GM21737 (cell line): ENCODE measurements around the gene RGS6.

ENCODE experiments used
- ATAC-seq: cut with Tn5 transposase; IDR thresholded peaks from one replicate; pipeline ENCODE4 v1.9.1; 2021; ENCODE audit warnings: mild to moderate bottlenecking, moderate library complexity; ENCODE audit not compliant: unreplicated experiment

The RGS6 gene

GRCh38 chr14:72544615-72545387, 612.6 kb downstream of the RGS6 start:
- no peak for ATAC-seq

GRCh38 chr14:72545411-72546311, 613.4 kb downstream of the RGS6 start:
- no peak for ATAC-seq

- no peak for ATAC-seq
Measured at GRCh38 chr14:72546344-72547016, 614.3 kb downstream of the RGS6 start.

DNA sequence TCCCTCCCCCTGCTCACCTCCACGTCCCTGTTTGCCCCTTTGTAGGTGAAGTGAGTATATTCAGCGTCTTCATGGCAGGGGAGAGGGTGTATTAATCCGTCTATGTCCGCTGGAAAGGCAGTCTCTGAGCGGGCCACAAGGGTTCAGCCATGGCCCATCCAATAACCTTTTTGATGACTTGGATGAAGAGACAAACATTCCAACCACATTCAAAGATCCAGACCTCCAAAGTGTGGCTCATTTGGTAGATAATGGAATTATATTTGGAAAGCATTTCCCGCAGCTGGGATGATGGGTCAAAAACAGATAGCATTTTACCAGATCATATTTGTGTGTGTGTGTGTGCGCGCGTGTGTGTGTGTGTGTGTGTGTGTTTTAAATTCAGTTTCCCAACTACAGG, 615.8 kb downstream of the RGS6 start:
- no peak for ATAC-seq

- no peak for ATAC-seq
Measured at GRCh38 chr14:72549026-72549425, 616.8 kb downstream of the RGS6 start.

GRCh38 chr14:72549854-72550253, 617.6 kb downstream of the RGS6 start:
- ATAC-seq = no peak

DNA sequence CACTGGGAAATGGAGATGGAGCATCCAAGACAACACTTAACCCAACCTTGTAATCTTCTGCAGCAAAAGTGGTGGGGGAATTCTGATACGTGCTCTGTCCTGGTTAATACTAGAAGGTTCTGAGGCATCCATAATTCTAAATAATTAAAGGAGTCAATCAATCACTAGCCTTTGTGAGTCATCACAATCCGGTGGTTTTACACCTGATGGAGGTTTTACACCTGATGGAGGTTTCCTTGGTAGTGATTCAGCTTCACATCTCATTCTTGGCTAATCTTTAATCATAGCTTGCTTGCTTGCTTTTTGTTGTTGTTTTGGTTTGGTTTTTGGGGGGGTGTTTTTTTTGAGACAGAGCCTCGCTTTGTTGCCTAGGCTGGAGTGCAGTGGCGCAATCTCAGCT, 618.3 kb downstream of the RGS6 start:
- no peak for ATAC-seq

GRCh38 chr14:72552236-72552635, 620.0 kb downstream of the RGS6 start:
- no peak for ATAC-seq

DNA sequence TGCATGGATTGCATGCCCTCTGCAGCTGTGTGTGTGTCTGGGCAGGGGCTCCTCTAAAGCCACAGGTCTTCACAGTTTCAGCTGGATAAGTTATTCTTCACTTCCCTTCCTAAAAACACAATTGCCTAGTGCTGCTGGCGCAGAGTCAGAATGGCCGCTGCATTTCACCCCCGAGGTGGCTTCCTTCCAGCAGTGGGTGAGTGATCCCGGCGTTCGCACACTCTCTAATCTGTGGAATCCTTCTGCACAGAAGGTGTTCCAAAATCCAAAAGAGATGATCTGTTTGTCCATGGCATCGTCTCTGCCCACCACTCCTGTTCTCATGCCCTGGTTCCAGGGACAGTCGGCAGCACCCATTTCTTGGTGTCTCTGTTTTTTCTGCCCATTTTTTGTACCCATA, 620.9 kb downstream of the RGS6 start:
- ATAC-seq = no peak

GRCh38 chr14:72553656-72554055, 621.4 kb downstream of the RGS6 start:
- ATAC-seq = no peak

DNA sequence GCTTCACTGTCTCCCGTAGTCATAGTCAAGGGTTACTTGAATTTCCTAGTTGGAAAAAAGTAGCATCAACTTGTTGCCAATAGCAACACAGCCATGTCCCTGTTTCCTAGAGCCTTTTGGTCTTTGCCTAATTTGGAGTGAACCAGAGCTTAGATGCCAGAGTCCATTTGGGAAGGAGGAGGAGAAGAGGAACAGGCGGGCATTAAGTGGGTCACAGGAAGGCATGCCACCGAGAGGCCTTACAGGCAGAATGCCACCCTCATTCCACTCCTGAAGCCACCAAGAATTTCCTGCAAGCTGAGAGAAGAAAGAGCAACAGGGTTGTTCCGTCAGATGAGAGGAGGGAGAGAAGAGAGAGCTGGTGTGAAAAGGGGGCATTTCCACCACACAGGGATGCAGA, 622.2 kb downstream of the RGS6 start:
- no peak for ATAC-seq

GRCh38 chr14:72554994-72555608, 622.9 kb downstream of the RGS6 start:
- no peak for ATAC-seq

DNA sequence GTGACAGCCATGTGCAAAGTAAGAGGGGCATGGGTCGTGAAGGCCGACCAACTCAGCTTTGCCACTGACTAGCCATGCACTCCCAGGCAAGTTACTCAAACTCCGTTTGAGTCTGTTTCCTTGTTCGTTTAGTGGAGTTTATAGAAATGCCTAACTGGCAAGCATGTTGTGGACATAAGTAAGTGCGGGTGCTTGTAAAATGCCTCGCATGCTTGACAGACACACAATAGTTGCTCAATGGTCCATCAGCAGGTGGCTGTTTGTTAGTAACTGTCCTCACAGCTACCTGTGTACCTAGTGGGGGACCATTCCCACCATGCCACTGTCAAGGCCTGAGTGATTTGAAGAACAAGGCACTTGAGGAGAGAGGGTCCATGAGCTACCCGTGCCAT, 623.4 kb downstream of the RGS6 start:
- no peak for ATAC-seq

DNA sequence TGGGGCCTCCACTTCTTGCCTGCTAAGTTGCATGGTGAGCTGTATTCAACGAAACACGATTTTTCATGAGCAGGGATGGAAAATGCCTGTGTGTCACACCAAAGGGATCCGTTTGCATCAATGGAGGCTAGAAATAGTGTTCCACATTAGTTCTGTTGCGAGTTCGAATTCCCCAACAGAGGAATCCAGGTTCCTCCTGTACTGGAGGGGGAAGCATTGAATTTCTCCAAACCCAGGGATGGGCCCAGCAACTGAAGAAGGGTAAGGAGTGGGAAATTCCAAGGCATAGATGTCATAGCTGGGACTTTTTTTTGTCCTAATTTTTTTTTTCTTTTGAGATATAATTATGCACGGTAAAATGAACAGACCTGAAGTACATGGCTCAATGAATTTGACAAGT, 625.4 kb downstream of the RGS6 start:
- no peak for ATAC-seq

- no peak for ATAC-seq
Measured at GRCh38 chr14:72558721-72559120, 626.5 kb downstream of the RGS6 start.

DNA sequence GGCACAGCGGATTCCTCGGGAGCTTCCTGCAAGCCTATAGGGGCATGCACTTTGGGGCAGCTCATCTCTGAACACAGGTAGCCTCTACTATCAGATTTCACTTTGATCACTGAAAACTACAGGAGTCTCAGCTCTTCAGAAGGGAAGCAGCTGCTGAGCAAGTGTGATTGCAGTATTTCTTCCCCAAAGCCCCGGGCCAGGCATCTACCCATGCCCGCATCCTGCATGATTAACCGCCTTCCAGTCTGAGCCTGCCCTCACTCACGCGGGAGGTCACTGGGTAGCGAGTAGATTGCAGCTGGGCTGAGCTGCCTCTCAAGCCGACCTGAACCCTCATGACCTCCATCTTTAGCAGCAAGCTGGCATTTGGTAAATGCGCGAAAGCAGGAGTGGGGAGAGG, 627.0 kb downstream of the RGS6 start:
- ATAC-seq = no peak

- no peak for ATAC-seq
Measured at GRCh38 chr14:72559669-72560255, 627.5 kb downstream of the RGS6 start.

- no peak for ATAC-seq
Measured at GRCh38 chr14:72560331-72560730, 628.1 kb downstream of the RGS6 start.

DNA sequence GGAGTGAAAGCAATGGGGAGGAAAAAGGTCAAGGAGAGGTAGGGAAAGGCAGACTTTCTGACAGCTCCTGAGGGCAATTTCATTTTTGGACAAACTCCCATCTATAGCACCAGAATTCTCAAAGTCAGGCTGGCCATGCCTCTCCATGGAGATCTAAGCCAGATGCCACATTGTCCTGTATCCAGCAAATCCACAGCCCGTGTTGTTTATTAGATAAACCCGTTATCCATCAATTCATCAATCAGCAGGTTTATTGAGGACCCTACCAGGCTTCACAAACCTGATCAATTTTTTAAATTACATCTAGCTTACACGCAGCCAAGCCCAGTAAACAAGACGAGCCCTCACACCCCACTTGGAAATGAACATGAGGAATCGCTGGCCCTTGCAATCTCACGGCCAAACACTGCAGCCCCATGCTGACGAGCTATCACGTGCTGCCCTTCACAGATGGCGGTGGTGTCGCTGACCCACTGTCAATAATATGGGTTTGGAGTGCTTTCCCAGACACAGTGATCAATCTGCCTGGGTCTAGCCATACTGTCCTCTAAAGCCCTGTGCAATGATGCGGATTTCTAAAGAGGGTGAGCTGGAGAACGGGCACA, 628.8 kb downstream of the RGS6 start:
- ATAC-seq = no peak

- ATAC-seq = no peak
Measured at GRCh38 chr14:72562300-72562699, 630.1 kb downstream of the RGS6 start.
